ENCODE data around the gene YOD1.

YOD1 gene

DNA sequence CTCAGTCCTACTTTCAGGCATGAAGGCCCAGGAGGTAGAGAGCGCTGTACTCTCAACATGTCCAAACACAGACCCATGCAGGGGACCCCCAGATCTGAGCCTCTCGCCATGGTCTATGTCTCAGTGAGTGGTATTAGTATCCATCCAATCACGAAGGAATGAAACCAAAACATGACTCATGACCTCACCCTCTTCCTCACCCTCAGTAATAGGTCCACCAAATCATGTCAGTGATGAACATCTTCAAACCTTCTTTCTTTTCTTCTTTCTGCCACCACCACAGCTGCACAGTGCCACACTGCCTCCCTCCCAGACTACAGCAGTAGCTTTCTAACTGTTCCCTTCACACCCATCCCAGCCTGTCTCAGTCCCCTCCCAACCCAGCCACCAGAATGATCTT is 35.2 kb downstream of the YOD1 start:
- Histone ChIP-seq H2BK12ac (ENCODE audit: low read length in 2 of 2) (no peak overlapping the region), H4K8ac (ENCODE audit: low read length) (no peak overlapping the region), H3K4ac (ENCODE audit: low read depth in 1 of 2, low read length in 2 of 2) (no peak overlapping the region), H3K23ac (ENCODE audit: low read length in 2 of 2) (no peak overlapping the region), H2BK5ac (ENCODE audit: low read depth, low read length, poor library complexity, severe bottlenecking) (no peak overlapping the region), H4K91ac (ENCODE audit: low read length) (no peak overlapping the region), H2BK120ac (ENCODE audit: low read depth, low read length) (no peak overlapping the region), H3K36me3 (ENCODE audit: control insufficient read depth in 1 of 2, insufficient read depth in 2 of 2, low read depth in 1 of 2, low read length in 2 of 2) (no peaks in the 10 kb centered on the region), H3K27me3 (ENCODE audit: control insufficient read depth in 1 of 2, insufficient read depth in 1 of 2, low read length in 2 of 2) (peaks cover 0 to 12% of the 10 kb centered on the region in 2 experiments), H3K9me3 (ENCODE audit: control insufficient read depth, low read length) (no peaks in the 10 kb centered on the region), H3K4me3 (ENCODE audit: insufficient read depth in 1 of 2, low read depth in 1 of 2, low read length in 2 of 2) (no peak overlapping the region), H2AFZ (ENCODE audit: low read depth, low read length) (no peak overlapping the region), H3K18ac (ENCODE audit: low read depth in 1 of 2, low read length in 2 of 2) (no peak overlapping the region), H3K4me1 (ENCODE audit: control insufficient read depth, insufficient read depth, low read depth, low read length) (peaks cover 1% of the 10 kb centered on the region), H3K27ac (ENCODE audit: low read length, poor library complexity, severe bottlenecking) (no peak overlapping the region), H3K79me1 (replicated peaks; ENCODE audit: low read length, poor library complexity, severe bottlenecking) (no peaks in the 10 kb centered on the region), H2BK15ac (ENCODE audit: low read depth, poor library complexity, severe bottlenecking) (no peak overlapping the region), H2AK5ac (ENCODE audit: low read length, severe bottlenecking) (no peak overlapping the region), H3K4me2 (ENCODE audit: low read length, poor library complexity, severe bottlenecking) (no peak overlapping the region), H3K14ac (ENCODE audit: low read length in 2 of 2) (no peak overlapping the region), H3K9ac (ENCODE audit: low read length) (no peak overlapping the region)
- no peak for DNase-seq
- 85% methylated on average over 3 of the region's 3 CpGs for WGBS

DNA sequence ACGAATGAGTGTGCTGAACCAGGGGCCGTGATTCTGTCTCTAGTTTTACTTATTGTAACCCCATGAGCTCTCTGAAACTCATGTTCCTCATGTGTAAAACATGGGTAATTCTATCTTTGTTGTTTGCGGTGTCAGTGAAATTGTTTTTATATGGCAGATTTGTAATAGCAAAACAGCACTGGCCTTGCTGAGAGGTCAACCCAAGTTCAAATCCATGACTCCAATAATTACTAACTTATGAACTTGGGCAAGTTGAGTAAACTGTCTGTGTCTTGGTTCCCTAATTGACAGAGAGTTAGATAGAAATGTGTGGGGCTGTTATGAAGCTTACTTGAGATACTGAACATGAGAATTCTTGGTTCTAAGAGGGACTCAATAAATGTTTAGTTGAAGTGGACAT is 36.3 kb downstream of the YOD1 start:
- Histone ChIP-seq H3K9ac (ENCODE audit: low read length) (no peak overlapping the region), H2BK12ac (ENCODE audit: low read length in 2 of 2) (no peak overlapping the region), H3K4me3 (ENCODE audit: insufficient read depth in 1 of 2, low read depth in 1 of 2, low read length in 2 of 2) (no peak overlapping the region), H4K91ac (ENCODE audit: low read length) (no peak overlapping the region), H3K4me2 (ENCODE audit: low read length, poor library complexity, severe bottlenecking) (no peak overlapping the region), H3K18ac (ENCODE audit: low read depth in 1 of 2, low read length in 2 of 2) (no peak overlapping the region), H3K27ac (ENCODE audit: low read length, poor library complexity, severe bottlenecking) (no peak overlapping the region), H3K4ac (ENCODE audit: low read depth in 1 of 2, low read length in 2 of 2) (no peak overlapping the region), H4K8ac (ENCODE audit: low read length) (no peak overlapping the region), H3K36me3 (ENCODE audit: control insufficient read depth in 1 of 2, insufficient read depth in 2 of 2, low read depth in 1 of 2, low read length in 2 of 2) (no peaks in the 10 kb centered on the region), H3K27me3 (ENCODE audit: control insufficient read depth in 1 of 2, insufficient read depth in 1 of 2, low read length in 2 of 2) (peaks cover 0 to 12% of the 10 kb centered on the region in 2 experiments), H3K23ac (ENCODE audit: low read length in 2 of 2) (no peak overlapping the region), H2BK5ac (ENCODE audit: low read depth, low read length, poor library complexity, severe bottlenecking) (no peak overlapping the region), H2BK15ac (ENCODE audit: low read depth, poor library complexity, severe bottlenecking) (no peak overlapping the region), H3K14ac (ENCODE audit: low read length in 2 of 2) (no peak overlapping the region), H2BK120ac (ENCODE audit: low read depth, low read length) (no peak overlapping the region), H3K79me1 (replicated peaks; ENCODE audit: low read length, poor library complexity, severe bottlenecking) (no peaks in the 10 kb centered on the region), H2AFZ (ENCODE audit: low read depth, low read length) (no peak overlapping the region), H3K9me3 (ENCODE audit: control insufficient read depth, low read length) (no peaks in the 10 kb centered on the region), H3K4me1 (ENCODE audit: control insufficient read depth, insufficient read depth, low read depth, low read length) (peaks cover 1% of the 10 kb centered on the region), H2AK5ac (ENCODE audit: low read length, severe bottlenecking) (no peak overlapping the region)
- DNase-seq = no peak
- 87% methylated on average over 3 of the region's 3 CpGs for WGBS

DNA sequence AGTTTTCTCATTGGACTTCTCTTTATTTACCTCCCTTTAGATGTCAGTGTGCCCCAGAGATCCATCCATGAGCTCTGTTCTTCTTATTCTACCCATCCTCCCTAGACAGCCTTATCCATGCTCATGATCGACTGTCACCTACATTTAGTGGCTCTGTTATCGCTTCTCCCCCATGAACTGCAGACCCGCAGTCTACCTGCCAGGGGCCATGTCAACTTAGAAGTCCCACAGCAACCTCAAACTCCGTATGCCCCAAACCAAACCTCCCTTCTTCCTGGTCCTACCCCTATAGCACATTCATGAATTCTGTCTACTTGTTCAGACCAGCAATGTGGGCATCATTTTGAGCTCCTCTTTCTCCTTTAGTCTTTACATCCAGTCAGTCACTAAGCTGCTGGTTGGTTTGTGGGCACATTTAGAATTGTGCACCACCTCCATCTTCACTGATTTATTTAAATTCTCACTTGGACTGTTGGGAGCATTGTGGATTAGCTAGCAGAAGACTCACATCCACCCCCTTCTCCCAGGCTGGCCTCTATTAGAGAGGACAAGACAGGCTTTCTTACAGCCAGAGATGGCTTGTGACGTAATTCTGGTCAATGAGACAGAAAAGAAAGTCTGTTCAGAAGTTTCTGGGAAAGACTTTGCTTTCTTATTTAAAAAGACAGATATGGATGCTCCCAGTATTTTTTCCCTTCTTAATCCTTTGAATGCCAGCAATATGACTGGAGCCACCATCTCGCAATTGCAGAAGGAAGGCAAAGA is 37.5 kb downstream of the YOD1 start:
- Histone ChIP-seq H2BK15ac (ENCODE audit: low read depth, poor library complexity, severe bottlenecking) (no peak overlapping the region), H2BK12ac (ENCODE audit: low read length in 2 of 2) (no peak overlapping the region), H4K91ac (ENCODE audit: low read length) (no peak overlapping the region), H3K23ac (ENCODE audit: low read length in 2 of 2) (no peak overlapping the region), H2AK5ac (ENCODE audit: low read length, severe bottlenecking) (no peak overlapping the region), H3K36me3 (ENCODE audit: control insufficient read depth in 1 of 2, insufficient read depth in 2 of 2, low read depth in 1 of 2, low read length in 2 of 2) (no peaks in the 10 kb centered on the region), H3K4me1 (ENCODE audit: control insufficient read depth, insufficient read depth, low read depth, low read length) (peaks cover 1% of the 10 kb centered on the region), H2BK120ac (ENCODE audit: low read depth, low read length) (no peak overlapping the region), H3K14ac (ENCODE audit: low read length in 2 of 2) (no peak overlapping the region), H3K9ac (ENCODE audit: low read length) (no peak overlapping the region), H3K4me3 (ENCODE audit: insufficient read depth in 1 of 2, low read depth in 1 of 2, low read length in 2 of 2) (no peak overlapping the region), H3K9me3 (ENCODE audit: control insufficient read depth, low read length) (no peaks in the 10 kb centered on the region), H3K18ac (ENCODE audit: low read depth in 1 of 2, low read length in 2 of 2) (no peak overlapping the region), H3K4ac (ENCODE audit: low read depth in 1 of 2, low read length in 2 of 2) (no peak overlapping the region), H4K8ac (ENCODE audit: low read length) (no peak overlapping the region), H3K79me1 (replicated peaks; ENCODE audit: low read length, poor library complexity, severe bottlenecking) (no peaks in the 10 kb centered on the region), H3K27me3 (ENCODE audit: control insufficient read depth in 1 of 2, insufficient read depth in 1 of 2, low read length in 2 of 2) (peaks cover 0 to 16% of the 10 kb centered on the region in 2 experiments), H2AFZ (ENCODE audit: low read depth, low read length) (no peak overlapping the region), H3K4me2 (ENCODE audit: low read length, poor library complexity, severe bottlenecking) (no peak overlapping the region), H2BK5ac (ENCODE audit: low read depth, low read length, poor library complexity, severe bottlenecking) (no peak overlapping the region), H3K27ac (ENCODE audit: low read length, poor library complexity, severe bottlenecking) (no peak overlapping the region)
- 93% methylated on average over 6 of the region's 6 CpGs for WGBS
- DNase-seq = no peak

DNA sequence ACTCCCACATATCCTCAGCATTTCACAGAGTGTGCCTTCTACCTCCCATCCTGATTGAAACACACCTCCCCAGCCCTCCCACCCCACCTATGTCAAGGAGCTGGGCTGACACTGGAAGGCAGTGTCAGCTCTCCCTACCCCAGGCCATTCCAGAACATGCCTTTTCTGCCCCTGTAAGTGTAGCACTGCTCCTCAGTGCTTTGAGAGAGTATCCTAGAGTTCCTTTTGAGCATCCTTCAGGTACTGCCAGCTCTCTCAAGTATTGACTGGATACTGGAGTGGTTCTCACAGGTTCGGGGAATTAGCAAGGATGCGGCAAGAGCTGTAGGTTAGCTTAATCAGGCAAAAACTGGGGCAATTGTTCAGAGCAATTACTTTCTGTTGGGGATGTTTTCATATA is 40.3 kb downstream of the YOD1 start:
- Histone ChIP-seq H3K4me2 (ENCODE audit: low read length, poor library complexity, severe bottlenecking) (no peak overlapping the region), H3K27ac (ENCODE audit: low read length, poor library complexity, severe bottlenecking) (no peak overlapping the region), H3K23ac (ENCODE audit: low read length in 2 of 2) (no peak overlapping the region), H2AK5ac (ENCODE audit: low read length, severe bottlenecking) (no peak overlapping the region), H3K4ac (ENCODE audit: low read depth in 1 of 2, low read length in 2 of 2) (no peak overlapping the region), H3K9ac (ENCODE audit: low read length) (no peak overlapping the region), H3K4me1 (ENCODE audit: control insufficient read depth, insufficient read depth, low read depth, low read length) (peaks cover 11% of the 10 kb centered on the region), H4K8ac (ENCODE audit: low read length) (no peak overlapping the region), H3K27me3 (ENCODE audit: control insufficient read depth in 1 of 2, insufficient read depth in 1 of 2, low read length in 2 of 2) (peaks cover 0 to 17% of the 10 kb centered on the region in 2 experiments), H2BK5ac (ENCODE audit: low read depth, low read length, poor library complexity, severe bottlenecking) (no peak overlapping the region), H2BK120ac (ENCODE audit: low read depth, low read length) (no peak overlapping the region), H3K4me3 (ENCODE audit: insufficient read depth in 1 of 2, low read depth in 1 of 2, low read length in 2 of 2) (no peak overlapping the region), H3K14ac (ENCODE audit: low read length in 2 of 2) (no peak overlapping the region), H4K91ac (ENCODE audit: low read length) (no peak overlapping the region), H3K79me1 (replicated peaks; ENCODE audit: low read length, poor library complexity, severe bottlenecking) (no peaks in the 10 kb centered on the region), H3K36me3 (ENCODE audit: control insufficient read depth in 1 of 2, insufficient read depth in 2 of 2, low read depth in 1 of 2, low read length in 2 of 2) (no peaks in the 10 kb centered on the region), H2AFZ (ENCODE audit: low read depth, low read length) (no peak overlapping the region), H3K9me3 (ENCODE audit: control insufficient read depth, low read length) (no peaks in the 10 kb centered on the region), H3K18ac (ENCODE audit: low read depth in 1 of 2, low read length in 2 of 2) (no peak overlapping the region), H2BK15ac (ENCODE audit: low read depth, poor library complexity, severe bottlenecking) (no peak overlapping the region), H2BK12ac (ENCODE audit: low read length in 2 of 2) (no peak overlapping the region)
- 93% methylated on average over 2 of the region's 2 CpGs for whole genome bisulfite sequencing
- no peak for DNase-seq
